GM21390 (cell line): Measurements from ENCODE around the gene BCAS4.
"Not testable (repeated sequence)": the region's sequence is repeated elsewhere in the genome, so short reads cannot be mapped to it uniquely, and the experiment has no call there.

Experiments
- ATAC-seq: cut with Tn5 transposase; IDR thresholded peaks from one replicate; pipeline ENCODE4 v1.9.1; 2021; ENCODE audit not compliant: unreplicated experiment

The BCAS4 gene

GRCh38 chr20:50798650-50799049 lies 3.8 kb downstream of the BCAS4 start:
- no peak for ATAC-seq

- no peak for ATAC-seq
Observed at GRCh38 chr20:50799176-50799889, 4.5 kb downstream of the BCAS4 start.

GRCh38 chr20:50799890-50800550 lies 5.2 kb downstream of the BCAS4 start:
- ATAC-seq, result peak; percentile 49

- ATAC-seq, result not testable (repeated sequence)
Observed at GRCh38 chr20:50800986-50801746, 6.3 kb downstream of the BCAS4 start.

GRCh38 chr20:50801747-50802125 lies 6.9 kb downstream of the BCAS4 start:
- ATAC-seq, result no peak

- no peak for ATAC-seq
Observed at GRCh38 chr20:50802289-50802688, 7.4 kb downstream of the BCAS4 start.

- no peak for ATAC-seq
Observed at GRCh38 chr20:50804437-50805348, 9.8 kb downstream of the BCAS4 start.

- ATAC-seq, result no peak
Observed at GRCh38 chr20:50805349-50805684, 10.5 kb downstream of the BCAS4 start.

- no peak for ATAC-seq
Observed at GRCh38 chr20:50806126-50806768, 11.4 kb downstream of the BCAS4 start.

- no peak for ATAC-seq
Observed at GRCh38 chr20:50810063-50810462, 15.2 kb downstream of the BCAS4 start.

GRCh38 chr20:50810842-50811241 lies 16.0 kb downstream of the BCAS4 start:
- ATAC-seq, result no peak

- ATAC-seq, result no peak
Observed at GRCh38 chr20:50813101-50813643, 18.3 kb downstream of the BCAS4 start.

GRCh38 chr20:50813801-50814200 lies 18.9 kb downstream of the BCAS4 start:
- ATAC-seq, result no peak

GRCh38 chr20:50814438-50815161 lies 19.7 kb downstream of the BCAS4 start:
- no peak for ATAC-seq

- peak; percentile 51 for ATAC-seq
Observed at GRCh38 chr20:50815162-50815989, 20.5 kb downstream of the BCAS4 start.

- no peak for ATAC-seq
Observed at GRCh38 chr20:50817776-50818172, 22.9 kb downstream of the BCAS4 start.

GRCh38 chr20:50819349-50819748 lies 24.5 kb downstream of the BCAS4 start:
- ATAC-seq, result no peak

- ATAC-seq, result no peak
Observed at GRCh38 chr20:50820515-50821256, 25.8 kb downstream of the BCAS4 start.
